Measurements from ENCODE around the gene MSL1.

The MSL1 gene

GRCh38 chr17:40091691-40092397 lies 29.9 kb upstream of the MSL1 start:
- DNase-seq = no peak

- DNase-seq = peak; percentile 32
These were observed 29.2 kb upstream of the MSL1 start for GRCh38 chr17:40092581-40092980.

- no peak for DNase-seq
These were observed 28.7 kb upstream of the MSL1 start for GRCh38 chr17:40093005-40093579.

- no peak for DNase-seq
These were observed 28.1 kb upstream of the MSL1 start for GRCh38 chr17:40093580-40094201.

GRCh38 chr17:40094874-40095273 lies 26.9 kb upstream of the MSL1 start:
- no peak for DNase-seq

GRCh38 chr17:40095351-40095943 lies 26.3 kb upstream of the MSL1 start:
- DNase-seq = peak; percentile 29

GRCh38 chr17:40095944-40096791 lies 25.6 kb upstream of the MSL1 start:
- peak; percentile 42 for DNase-seq

- DNase-seq = no peak
These were observed 24.7 kb upstream of the MSL1 start for GRCh38 chr17:40097087-40097486.

GRCh38 chr17:40097931-40098845 lies 23.6 kb upstream of the MSL1 start:
- DNase-seq = no peak

- DNase-seq = peak; percentile 94
These were observed 22.7 kb upstream of the MSL1 start for GRCh38 chr17:40098846-40099618.

- DNase-seq = no peak
These were observed 22.0 kb upstream of the MSL1 start for GRCh38 chr17:40099619-40100418.

GRCh38 chr17:40100419-40100668 lies 21.4 kb upstream of the MSL1 start, which contains the start of gene NR1D1:
NR1D1 (minus strand) TSS chr17:40100589; CDS start chr17:40100094, 495 bp downstream.
- no peak for DNase-seq

- DNase-seq = peak; percentile 94
These were observed 21.0 kb upstream of the MSL1 start for GRCh38 chr17:40100669-40101366.

GRCh38 chr17:40101367-40102210 lies 20.2 kb upstream of the MSL1 start:
- no peak for DNase-seq

GRCh38 chr17:40103071-40103661 lies 18.6 kb upstream of the MSL1 start:
- peak; percentile 39 for DNase-seq

- DNase-seq = no peak
These were observed 18.1 kb upstream of the MSL1 start for GRCh38 chr17:40103688-40104087.

GRCh38 chr17:40104594-40105486 lies 16.9 kb upstream of the MSL1 start:
- DNase-seq = no peak
